Stomach (tissue), 4 donors: ENCODE data around the gene KIFAP3.

Experiments
- EP300 ChIP-seq: sonication (generic); formaldehyde crosslinking; IDR thresholded peaks from one replicate; pipeline ENCODE4 v1.6.1; 2017; ENCODE audit warnings: antibody characterized with exemption
- POLR2A ChIP-seq, 4 donors: fragments of 450-650 bp; IDR thresholded peaks; one replicate each; pipeline ENCODE4 v1.6.1; 2016; ENCODE audit warnings: antibody characterized with exemption in 4 of 4, control low read depth in 2 of 4, mild to moderate bottlenecking in 1 of 4, moderate library complexity in 1 of 4
- TF ChIP-seq, protein P1 (sequence below), 7 experiments: fragments of 450-650 bp in 4 of 7; fragments of 200-600 bp in 3 of 7; sonication (generic) in 3 of 7; IDR thresholded peaks; one replicate each; pipeline ENCODE4 v1.5.1; 2016 to 2019; ENCODE audit warnings: antibody characterized with exemption in 7 of 7, control low read depth in 2 of 7, mild to moderate bottlenecking in 1 of 7

DNA sequence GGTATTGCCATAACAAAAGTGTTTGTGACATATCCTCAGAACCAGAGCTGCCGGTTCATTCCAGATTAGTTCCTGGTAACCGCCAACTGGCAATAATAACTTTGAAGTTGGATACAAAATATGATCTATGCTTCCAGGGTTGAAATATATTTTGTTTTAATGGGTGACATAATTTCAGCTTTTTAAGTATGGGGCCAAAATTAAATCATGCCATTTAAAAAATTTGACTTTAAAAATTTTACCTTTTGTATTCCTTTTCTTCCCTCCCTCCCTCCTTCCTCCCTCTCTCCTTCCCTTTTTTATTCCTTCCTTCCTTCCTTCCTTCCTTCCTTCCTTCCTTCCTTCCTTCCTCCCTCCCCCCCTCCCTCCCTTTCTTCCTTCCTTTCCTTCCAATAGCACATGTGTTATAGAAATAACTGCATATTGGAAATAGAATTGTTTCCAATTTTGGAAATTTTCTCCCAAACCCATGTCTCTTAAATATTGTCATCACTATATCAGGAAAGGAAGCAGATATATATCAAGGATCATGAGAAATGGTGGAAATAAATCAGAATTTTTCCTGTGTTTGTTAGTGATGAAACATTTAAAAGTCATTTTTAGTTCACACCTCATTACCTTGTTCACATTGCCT is 12.0 kb upstream of the KIFAP3 start:
- no peak for TF ChIP-seq POLR2A (IDR thresholded peaks at IDR 0.05)
- TF ChIP-seq, protein P1, sequence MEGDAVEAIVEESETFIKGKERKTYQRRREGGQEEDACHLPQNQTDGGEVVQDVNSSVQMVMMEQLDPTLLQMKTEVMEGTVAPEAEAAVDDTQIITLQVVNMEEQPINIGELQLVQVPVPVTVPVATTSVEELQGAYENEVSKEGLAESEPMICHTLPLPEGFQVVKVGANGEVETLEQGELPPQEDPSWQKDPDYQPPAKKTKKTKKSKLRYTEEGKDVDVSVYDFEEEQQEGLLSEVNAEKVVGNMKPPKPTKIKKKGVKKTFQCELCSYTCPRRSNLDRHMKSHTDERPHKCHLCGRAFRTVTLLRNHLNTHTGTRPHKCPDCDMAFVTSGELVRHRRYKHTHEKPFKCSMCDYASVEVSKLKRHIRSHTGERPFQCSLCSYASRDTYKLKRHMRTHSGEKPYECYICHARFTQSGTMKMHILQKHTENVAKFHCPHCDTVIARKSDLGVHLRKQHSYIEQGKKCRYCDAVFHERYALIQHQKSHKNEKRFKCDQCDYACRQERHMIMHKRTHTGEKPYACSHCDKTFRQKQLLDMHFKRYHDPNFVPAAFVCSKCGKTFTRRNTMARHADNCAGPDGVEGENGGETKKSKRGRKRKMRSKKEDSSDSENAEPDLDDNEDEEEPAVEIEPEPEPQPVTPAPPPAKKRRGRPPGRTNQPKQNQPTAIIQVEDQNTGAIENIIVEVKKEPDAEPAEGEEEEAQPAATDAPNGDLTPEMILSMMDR (IDR thresholded peaks at IDR 0.05): no peak
- no peak for TF ChIP-seq EP300
